Fibroblast of pulmonary artery (primary cell): Measurements from ENCODE around the gene SRP68.

ENCODE experiments used
- DNase-seq: peaks from one replicate; pipeline ENCODE4 v3.0.0-alpha.2; 2010; ENCODE audit warnings: low read depth
- H3K4me3 ChIP-seq: replicated peaks from 2 replicates; pipeline ENCODE4 v1.5.1; 2011; ENCODE audit warnings: low read depth, mild to moderate bottlenecking, control low read depth, low read length, moderate library complexity
- CTCF ChIP-seq: IDR thresholded peaks from 2 replicates; pipeline ENCODE4 v1.5.1; 2011; ENCODE audit warnings: mild to moderate bottlenecking, control low read depth, low read length, inconsistent platforms; ENCODE audit errors: missing control alignments

SRP68 gene

GRCh38 chr17:75995385-75995925 lies 76.9 kb downstream of the SRP68 start:
- no peak overlapping the region for H3K4me3 ChIP-seq
- no peak for DNase-seq
- TF ChIP-seq CTCF, result no peak

GRCh38 chr17:75994802-75995370 lies 77.4 kb downstream of the SRP68 start:
- no peak overlapping the region for H3K4me3 ChIP-seq
- no peak for DNase-seq
- TF ChIP-seq CTCF, result no peak

- TF ChIP-seq CTCF, result no peak
- H3K4me3 ChIP-seq, result no peak overlapping the region
- DNase-seq, result no peak
Measured at GRCh38 chr17:75991396-75991795, 80.9 kb downstream of the SRP68 start.
